Brain microvascular endothelial cell (primary cell): ENCODE measurements around the gene CABP5.
A peak's percentile ranks its signal among the peaks of the same experiment; 100 is the strongest.
"Not testable (repeated sequence)": the region's sequence is repeated elsewhere in the genome, so short reads cannot be mapped to it uniquely, and the experiment has no call there.

Source experiments
- DNase-seq: peaks from one replicate; pipeline ENCODE4 v3.0.0-alpha.2; 2020
- H3K27ac ChIP-seq: fragments of 250-450 bp; sonication (Bioruptor Pico); 2 replicates; pipeline ENCODE4 v1.5.1; 2020; ENCODE audit warnings: mild to moderate bottlenecking, moderate library complexity
- H3K27me3 ChIP-seq: fragments of 250-450 bp; sonication (Bioruptor Pico); replicated peaks from 2 replicates; pipeline ENCODE4 v1.5.1; 2020; ENCODE audit warnings: mild to moderate bottlenecking
- H3K36me3 ChIP-seq: fragments of 250-450 bp; sonication (Bioruptor Pico); replicated peaks from 2 replicates; pipeline ENCODE4 v1.5.1; 2020; ENCODE audit warnings: mild to moderate bottlenecking
- H3K4me3 ChIP-seq: 2 replicates; pipeline ENCODE4 v1.5.1; 2011; ENCODE audit warnings: low read depth, mild to moderate bottlenecking, control low read depth, low read length, moderate library complexity
- in situ Hi-C: cut with HindIII; loops from 2 replicates; pipeline ENCODE4 v1.10.0; 2017; ENCODE audit warnings: low sequenced_read_pairs, low pct_ligation_motif_present
- TF ChIP-seq, protein P1 (sequence below): IDR thresholded peaks from 2 replicates; pipeline ENCODE4 v1.5.1; 2011; ENCODE audit warnings: low read depth, mild to moderate bottlenecking, moderate library complexity, low read length, control low read depth, inconsistent platforms; ENCODE audit errors: missing control alignments

CABP5 gene

DNA sequence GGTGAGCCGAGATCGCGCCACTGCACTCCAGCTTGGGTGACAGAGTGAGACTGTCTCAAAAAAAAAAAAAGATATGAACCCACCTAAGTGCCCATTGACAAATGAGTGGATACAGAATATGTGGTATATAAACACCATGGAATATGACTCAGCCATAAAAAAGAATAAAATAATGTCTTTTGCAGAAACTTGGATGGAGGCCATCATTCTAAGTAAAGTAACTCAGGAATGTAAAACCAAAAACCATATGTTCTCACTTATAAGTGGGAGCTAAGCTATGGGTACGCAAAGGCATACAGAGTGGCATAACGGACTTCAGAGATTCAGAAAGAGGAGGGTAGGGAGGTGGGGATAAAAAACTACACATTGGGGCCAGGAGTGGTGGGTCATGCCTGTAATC, 37.2 kb upstream of the CABP5 start:
- Histone ChIP-seq H3K27me3 (no peaks in the 10 kb centered on the region), H3K4me3 (no peak overlapping the region), H3K27ac (no peak overlapping the region), H3K36me3 (no peaks in the 10 kb centered on the region)
- TF ChIP-seq, protein P1, sequence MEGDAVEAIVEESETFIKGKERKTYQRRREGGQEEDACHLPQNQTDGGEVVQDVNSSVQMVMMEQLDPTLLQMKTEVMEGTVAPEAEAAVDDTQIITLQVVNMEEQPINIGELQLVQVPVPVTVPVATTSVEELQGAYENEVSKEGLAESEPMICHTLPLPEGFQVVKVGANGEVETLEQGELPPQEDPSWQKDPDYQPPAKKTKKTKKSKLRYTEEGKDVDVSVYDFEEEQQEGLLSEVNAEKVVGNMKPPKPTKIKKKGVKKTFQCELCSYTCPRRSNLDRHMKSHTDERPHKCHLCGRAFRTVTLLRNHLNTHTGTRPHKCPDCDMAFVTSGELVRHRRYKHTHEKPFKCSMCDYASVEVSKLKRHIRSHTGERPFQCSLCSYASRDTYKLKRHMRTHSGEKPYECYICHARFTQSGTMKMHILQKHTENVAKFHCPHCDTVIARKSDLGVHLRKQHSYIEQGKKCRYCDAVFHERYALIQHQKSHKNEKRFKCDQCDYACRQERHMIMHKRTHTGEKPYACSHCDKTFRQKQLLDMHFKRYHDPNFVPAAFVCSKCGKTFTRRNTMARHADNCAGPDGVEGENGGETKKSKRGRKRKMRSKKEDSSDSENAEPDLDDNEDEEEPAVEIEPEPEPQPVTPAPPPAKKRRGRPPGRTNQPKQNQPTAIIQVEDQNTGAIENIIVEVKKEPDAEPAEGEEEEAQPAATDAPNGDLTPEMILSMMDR: no peak
- in situ Hi-C loops: no loop called here
- DNase-seq: no peak

DNA sequence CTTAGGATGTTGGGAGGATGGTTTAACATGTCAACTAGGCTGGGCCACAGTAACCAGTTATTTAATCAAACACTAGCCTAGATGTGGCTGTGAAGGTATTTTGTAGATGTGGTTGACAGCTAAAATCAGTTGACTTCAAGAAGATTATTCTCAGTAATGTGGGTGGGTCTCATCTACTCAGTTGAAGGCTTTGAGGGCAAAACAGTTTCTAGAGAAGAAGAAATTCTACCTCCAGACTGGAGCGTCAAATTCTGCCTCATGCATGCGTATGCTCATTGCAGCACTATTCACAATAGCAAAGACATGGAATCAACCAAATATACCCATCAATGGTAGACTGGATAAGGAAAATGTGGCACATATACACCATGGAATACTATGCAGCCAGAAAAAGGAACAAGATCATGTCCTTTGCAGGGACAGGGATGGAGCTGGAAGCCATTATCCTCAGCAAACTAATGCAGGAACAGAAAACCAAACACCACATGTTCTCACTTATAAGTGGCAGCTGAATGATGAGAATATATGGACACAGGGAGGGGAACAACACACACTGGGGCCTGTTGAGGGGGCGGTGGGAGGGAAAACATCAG, 26.4 kb upstream of the CABP5 start:
- in situ Hi-C loops, H3K36me3 ChIP-seq, DNase-seq, H3K27ac ChIP-seq, H3K27me3 ChIP-seq, H3K4me3 ChIP-seq: not testable (repeated sequence)

DNA sequence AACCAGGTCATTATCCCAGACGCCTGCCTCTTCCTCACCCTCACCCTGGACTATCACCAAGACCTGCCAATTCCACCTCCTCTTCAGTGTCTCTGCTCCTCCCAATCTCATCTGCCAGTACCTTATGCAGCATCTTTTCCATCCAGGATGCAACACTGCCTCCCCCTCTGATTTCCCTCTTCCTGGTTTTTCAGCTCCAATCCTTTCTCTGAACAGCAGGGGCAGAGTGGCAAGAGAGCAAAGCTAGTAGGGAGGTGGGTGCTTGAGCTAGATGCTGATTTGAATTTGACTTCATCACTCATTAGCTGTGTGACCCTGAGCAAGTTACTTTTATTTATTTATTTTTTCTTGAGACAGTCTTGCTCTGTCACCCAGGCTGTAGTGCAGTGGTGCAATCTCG, 25.6 kb upstream of the CABP5 start:
- Histone ChIP-seq H3K27ac (no peak overlapping the region), H3K36me3 (no peaks in the 10 kb centered on the region), H3K27me3 (no peaks in the 10 kb centered on the region), H3K4me3 (no peak overlapping the region)
- DNase-seq: no peak
- in situ Hi-C loops: no loop called here
- TF ChIP-seq, protein P1: peak; percentile 15

DNA sequence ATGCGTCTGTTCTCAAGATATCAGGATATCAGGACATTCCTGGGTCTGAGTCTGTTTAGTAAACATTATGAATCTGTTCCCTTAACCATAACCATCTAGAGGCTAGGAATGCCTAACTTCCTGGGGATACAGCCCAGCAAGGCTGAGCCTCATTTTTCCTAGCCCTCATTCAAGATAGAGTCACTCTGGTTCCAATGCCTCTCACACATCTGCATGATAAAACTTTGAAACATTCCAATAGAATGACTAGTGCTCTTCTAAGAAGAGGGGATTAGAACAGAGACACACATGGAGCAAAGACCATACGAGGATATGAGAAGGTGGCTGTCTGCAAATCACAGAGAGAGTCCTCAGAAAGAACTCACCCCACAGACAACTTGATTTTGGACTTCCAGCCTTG, 20.6 kb upstream of the CABP5 start:
- Histone ChIP-seq H3K27me3 (no peaks in the 10 kb centered on the region), H3K4me3 (no peak overlapping the region), H3K36me3 (no peaks in the 10 kb centered on the region), H3K27ac (no peak overlapping the region)
- in situ Hi-C loops: no loop called here
- TF ChIP-seq, protein P1: no peak
- DNase-seq: peak; percentile 13

DNA sequence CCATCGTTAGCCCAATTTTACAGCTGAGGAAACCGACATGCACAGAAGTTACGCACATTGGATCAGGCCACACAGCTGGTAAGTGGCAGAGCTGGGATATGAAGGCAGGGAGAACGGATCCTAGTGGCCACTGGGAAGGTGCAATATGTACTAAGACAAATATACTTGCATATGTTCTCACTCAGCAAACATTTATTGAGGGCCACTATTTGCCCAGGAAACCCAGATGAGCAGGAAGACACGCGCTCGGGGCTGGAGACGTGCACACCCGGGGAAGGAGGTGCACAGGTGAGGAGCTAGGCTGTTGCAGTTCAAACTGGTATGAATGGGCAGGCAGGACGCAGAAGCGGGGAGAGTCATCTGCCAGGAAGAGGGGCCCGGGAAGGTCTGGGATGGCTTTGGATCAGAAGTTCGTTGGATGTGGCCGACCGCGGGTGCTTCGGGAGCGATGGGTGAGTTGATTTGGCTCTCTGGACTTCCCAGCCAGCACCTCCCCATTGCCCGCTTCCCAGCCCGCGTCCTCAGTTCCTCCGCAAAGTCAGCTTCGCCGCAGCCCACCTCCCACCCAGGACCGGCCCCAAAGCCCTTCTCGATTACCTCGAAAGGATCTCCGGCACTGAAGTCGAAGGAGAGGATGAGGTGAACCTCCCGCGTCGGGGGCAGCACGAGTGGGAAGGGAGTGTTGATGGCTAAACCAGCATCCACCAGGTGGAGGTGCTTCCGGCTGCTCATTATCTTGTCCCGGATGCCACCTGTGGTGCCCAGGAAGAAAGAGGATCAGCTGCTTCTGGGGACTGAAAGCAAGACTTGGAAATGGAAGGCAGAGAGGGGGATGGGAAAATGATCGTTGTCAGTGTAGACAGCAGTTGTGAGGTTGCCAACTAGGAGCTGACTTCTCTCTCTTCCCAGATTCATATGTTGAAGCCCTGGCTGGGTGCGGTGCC, 17.8 kb upstream of the CABP5 start:
- no peak overlapping the region for H3K4me3 ChIP-seq
- in situ Hi-C loops: no loop called here
- no peaks in the 10 kb centered on the region for H3K36me3 ChIP-seq
- DNase-seq: no peak
- no peak overlapping the region for H3K27ac ChIP-seq
- TF ChIP-seq, protein P1: no peak
- H3K27me3 ChIP-seq: no peaks in the 10 kb centered on the region

DNA sequence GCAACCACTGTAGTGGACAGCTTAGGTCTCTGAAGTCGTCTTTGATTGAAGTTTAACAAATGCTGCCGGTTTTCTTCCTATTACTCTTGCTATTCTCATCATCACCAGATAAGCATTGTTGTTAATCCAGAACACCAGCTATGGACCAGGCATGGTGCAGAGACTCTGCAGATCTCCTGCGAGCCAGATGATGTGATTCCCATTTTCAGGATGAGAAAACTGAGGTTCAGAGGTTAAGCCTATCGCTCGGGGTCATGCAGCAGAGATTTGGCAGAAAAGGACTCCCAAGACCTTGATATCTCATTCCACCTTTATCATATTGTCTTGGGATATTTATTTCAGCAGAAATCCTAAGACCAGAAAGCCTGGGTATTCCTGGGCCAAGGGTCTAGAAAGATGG, 16.5 kb upstream of the CABP5 start:
- no peak for DNase-seq
- Histone ChIP-seq H3K27me3 (no peaks in the 10 kb centered on the region), H3K36me3 (no peaks in the 10 kb centered on the region), H3K4me3 (no peak overlapping the region), H3K27ac (no peak overlapping the region)
- in situ Hi-C loops: no loop called here
- TF ChIP-seq, protein P1: no peak
